Choroid plexus epithelial cell (primary cell): Measurements from ENCODE around the gene SLC51A.
"Not testable (repeated sequence)": the region's sequence is repeated elsewhere in the genome, so short reads cannot be mapped to it uniquely, and the experiment has no call there.

Experiments used
- DNase-seq: peaks from one replicate; pipeline ENCODE4 v3.0.0-alpha.2; 2010; ENCODE audit warnings: low read depth
- H3K4me3 ChIP-seq: 2 replicates; pipeline ENCODE4 v1.5.1; 2011; ENCODE audit warnings: low read depth, mild to moderate bottlenecking, control low read depth, low read length, moderate library complexity
- CTCF ChIP-seq: conservative IDR thresholded peaks from 2 replicates; pipeline ENCODE4 v1.5.1; 2011; ENCODE audit warnings: low read depth, mild to moderate bottlenecking, control low read depth, inconsistent platforms, low read length, moderate library complexity

Gene SLC51A

DNA sequence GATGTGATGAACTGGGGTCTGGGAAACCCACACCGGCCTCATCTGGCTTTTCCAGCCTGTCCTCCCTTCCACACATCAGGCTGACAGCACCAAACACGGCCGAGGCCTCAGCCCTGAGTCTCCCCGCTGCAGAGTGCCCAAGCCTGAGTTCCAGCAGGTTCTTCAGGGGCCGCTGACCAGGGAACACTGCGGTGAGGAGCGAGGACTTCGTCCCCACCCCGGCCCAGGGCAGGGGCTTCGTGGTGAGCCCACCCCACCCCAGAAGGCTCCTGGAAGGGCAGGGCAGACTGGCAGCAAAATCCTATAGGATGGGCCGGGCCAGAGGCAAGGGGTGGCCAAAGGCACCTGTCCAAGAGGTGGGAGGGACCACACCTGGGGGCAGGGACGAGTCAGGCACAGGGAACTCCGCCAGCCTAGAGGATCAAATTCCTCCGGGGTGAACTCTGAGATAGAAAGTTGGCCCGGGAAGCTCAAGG lies at the start of gene SLC51A:
Gene SLC51A, plus strand, starts transcription at position 446 of the 476 bp plus-strand sequence. CDS start 179 bp downstream, outside the sequence.
- TF ChIP-seq CTCF, result no peak
- H3K4me3 ChIP-seq, result no peak within 1 kb of the TSS
- DNase-seq, result no peak

GRCh38 chr3:196166741-196167140 lies 49.6 kb upstream of the SLC51A start:
- TF ChIP-seq CTCF, result no peak
- no peak for DNase-seq

GRCh38 chr3:196168808-196169391 lies 47.4 kb upstream of the SLC51A start:
- TF ChIP-seq CTCF, result no peak
- no peak overlapping the region for H3K4me3 ChIP-seq
- peak; percentile 28 for DNase-seq

More at GRCh38 chr3:196166741-196167140, 49.6 kb upstream of the SLC51A start:
- H3K4me3 ChIP-seq, result no peak overlapping the region

- no peak for TF ChIP-seq CTCF
- DNase-seq, result no peak
- no peak overlapping the region for H3K4me3 ChIP-seq
Observed at GRCh38 chr3:196169836-196170240, 46.5 kb upstream of the SLC51A start.

- H3K4me3 ChIP-seq, DNase-seq: not testable (repeated sequence)
Observed at GRCh38 chr3:196170296-196170695, 46.0 kb upstream of the SLC51A start.

DNA sequence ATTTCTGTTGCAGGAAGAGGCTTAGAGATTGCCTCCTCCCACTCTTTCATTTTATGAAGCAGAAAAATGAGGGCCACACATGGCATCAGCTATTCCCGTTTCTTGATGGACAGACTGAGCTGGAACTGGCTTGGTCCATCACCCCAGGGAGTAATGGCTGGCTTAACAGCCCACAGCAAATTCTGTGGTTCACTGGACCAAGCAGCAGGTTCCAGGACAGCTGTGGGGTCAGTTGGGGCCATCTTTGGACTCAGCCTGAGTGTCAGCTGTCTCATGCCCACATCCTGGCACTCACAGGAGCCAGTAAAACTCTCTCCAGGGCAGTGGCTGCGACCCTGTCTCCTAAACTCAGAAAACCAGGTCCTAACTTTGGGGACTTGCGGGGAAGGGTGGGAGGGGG lies 41.7 kb upstream of the SLC51A start:
- H3K4me3 ChIP-seq, result no peak overlapping the region
- no peak for DNase-seq
- TF ChIP-seq CTCF, result no peak

- no peak for DNase-seq
- no peak overlapping the region for H3K4me3 ChIP-seq
- no peak for TF ChIP-seq CTCF
Observed at GRCh38 chr3:196175116-196175625, 41.2 kb upstream of the SLC51A start.
